Duodenal mucosa (tissue), 2 donors: ENCODE results near the gene ABHD1.
A peak's percentile ranks its signal among the peaks of the same experiment; 100 is the strongest.
"Not testable (repeated sequence)": the region's sequence is repeated elsewhere in the genome, so short reads cannot be mapped to it uniquely, and the experiment has no call there.

Experiments
- H3K27ac ChIP-seq: one replicate; pipeline ENCODE4 v1.7.0; 2013; ENCODE audit warnings: low read depth, low read length
- H3K27me3 ChIP-seq, 2 donors: one replicate each; pipeline ENCODE4 v1.7.0; 2013; ENCODE audit warnings: low read length in 2 of 2, control low read depth in 1 of 2; ENCODE audit not compliant: insufficient read depth in 2 of 2, control insufficient read depth in 1 of 2
- H3K36me3 ChIP-seq, 2 donors: one replicate each; pipeline ENCODE4 v1.7.0; 2013; ENCODE audit warnings: low read length in 2 of 2, control low read depth in 1 of 2; ENCODE audit not compliant: insufficient read depth in 2 of 2, control insufficient read depth in 1 of 2
- H3K4me1 ChIP-seq, 2 donors: one replicate each; pipeline ENCODE4 v1.7.0; 2013; ENCODE audit warnings: low read length in 2 of 2, control low read depth in 1 of 2; ENCODE audit not compliant: insufficient read depth in 2 of 2, control insufficient read depth in 1 of 2
- H3K4me3 ChIP-seq, 2 donors: one replicate each; pipeline ENCODE4 v1.7.0; 2013; ENCODE audit warnings: low read length in 2 of 2, low read depth in 1 of 2
- H3K9ac ChIP-seq, 2 donors: one replicate each; pipeline ENCODE4 v1.7.0; 2013; ENCODE audit warnings: low read length in 2 of 2, low read depth in 1 of 2
- H3K9me3 ChIP-seq, 2 donors: one replicate each; pipeline ENCODE4 v1.7.0; 2013; ENCODE audit warnings: low read length in 2 of 2, control low read depth in 1 of 2; ENCODE audit not compliant: control insufficient read depth in 1 of 2

ABHD1 gene

DNA sequence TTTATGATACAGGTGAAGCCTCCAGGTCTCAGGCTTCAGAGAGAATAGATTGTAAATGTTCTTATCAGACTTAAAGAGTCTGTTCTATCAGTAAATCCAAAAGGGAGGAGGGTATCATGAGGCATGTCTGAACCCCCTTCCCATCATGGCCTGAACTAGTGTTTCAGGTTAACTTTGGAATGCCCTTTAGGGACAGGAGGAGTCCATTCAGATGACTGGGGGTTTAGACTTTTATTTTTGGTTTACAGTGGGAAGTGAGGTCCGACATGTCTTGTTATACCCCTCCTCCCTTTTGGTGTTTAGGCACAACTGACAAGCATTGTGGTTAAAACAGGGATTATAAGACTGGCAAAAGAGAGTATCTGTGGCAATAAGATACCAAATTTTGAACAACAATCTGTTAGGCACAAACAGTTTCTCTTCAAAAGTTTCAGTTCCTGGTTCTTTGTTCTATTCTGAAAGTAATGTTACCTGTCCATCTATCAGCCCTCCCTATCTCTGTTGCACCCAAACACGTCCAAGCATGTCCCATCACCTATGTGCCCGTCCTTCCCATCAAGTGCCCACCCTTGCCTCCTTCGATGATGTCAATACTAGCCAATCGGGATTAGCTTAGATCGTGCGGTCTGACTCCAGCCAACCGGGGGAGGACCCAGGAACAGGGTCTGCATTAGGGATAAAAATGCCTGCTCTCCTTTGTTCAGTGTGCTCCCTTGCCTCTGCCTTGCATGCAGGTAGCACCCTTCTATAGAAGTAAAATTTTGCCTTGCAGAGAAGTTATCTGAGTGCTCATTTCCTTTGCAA is 41.5 kb downstream of the ABHD1 start:
- H3K27me3 ChIP-seq: no peaks in the 10 kb centered on the region
- peaks cover 6 to 7% of the 10 kb centered on the region in 2 donors for H3K4me1 ChIP-seq
- no peaks in the 10 kb centered on the region for H3K9me3 ChIP-seq
- H3K4me3 ChIP-seq: no peak overlapping the region
- H3K36me3 ChIP-seq: no peaks in the 10 kb centered on the region
- H3K9ac ChIP-seq: no peak overlapping the region
- no peak overlapping the region for H3K27ac ChIP-seq

DNA sequence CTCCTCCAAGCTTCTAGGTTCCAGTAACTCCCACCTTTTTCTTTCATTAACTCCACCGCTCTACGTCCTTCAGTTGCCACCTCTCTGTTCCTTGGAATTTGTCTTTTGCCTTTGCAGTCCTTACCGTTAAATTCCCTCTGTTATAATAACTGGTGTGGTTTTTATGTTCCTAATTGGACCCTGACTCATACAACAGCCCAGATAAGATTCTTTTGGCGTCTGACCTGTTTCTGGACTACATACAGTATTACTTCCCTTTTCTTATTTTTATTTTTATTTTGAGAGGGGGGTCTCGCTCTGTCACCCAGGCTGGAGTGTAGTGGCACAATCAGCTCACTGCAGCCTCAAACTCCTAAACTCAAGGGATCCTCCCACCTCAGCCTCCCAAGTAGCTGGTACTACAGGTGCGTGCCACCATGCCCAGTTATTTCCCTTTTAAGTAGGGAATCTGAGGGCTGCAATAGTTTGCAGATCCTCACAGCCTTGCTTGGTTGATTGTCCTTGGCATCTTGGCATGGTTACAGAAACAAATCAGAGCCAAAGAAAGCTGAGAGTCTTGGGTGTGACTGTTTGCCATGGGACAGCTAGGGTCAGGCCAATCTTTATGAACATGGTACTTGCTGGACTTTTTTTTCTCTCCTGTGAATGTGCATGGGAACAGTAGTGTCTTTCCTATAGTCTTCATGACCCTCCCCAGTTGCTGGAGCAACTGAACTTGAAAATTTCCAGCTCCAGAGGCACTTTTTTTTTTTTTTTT is 47.1 kb downstream of the ABHD1 start:
- Histone ChIP-seq H3K9ac (no peak overlapping the region), H3K4me3 (peak overlapping the region; percentile 7 to 54), H3K27me3 (no peaks in the 10 kb centered on the region), H3K36me3 (no peaks in the 10 kb centered on the region), H3K9me3 (no peaks in the 10 kb centered on the region), H3K27ac (no peak overlapping the region), H3K4me1 (peaks cover 3 to 13% of the 10 kb centered on the region in 2 donors)

DNA sequence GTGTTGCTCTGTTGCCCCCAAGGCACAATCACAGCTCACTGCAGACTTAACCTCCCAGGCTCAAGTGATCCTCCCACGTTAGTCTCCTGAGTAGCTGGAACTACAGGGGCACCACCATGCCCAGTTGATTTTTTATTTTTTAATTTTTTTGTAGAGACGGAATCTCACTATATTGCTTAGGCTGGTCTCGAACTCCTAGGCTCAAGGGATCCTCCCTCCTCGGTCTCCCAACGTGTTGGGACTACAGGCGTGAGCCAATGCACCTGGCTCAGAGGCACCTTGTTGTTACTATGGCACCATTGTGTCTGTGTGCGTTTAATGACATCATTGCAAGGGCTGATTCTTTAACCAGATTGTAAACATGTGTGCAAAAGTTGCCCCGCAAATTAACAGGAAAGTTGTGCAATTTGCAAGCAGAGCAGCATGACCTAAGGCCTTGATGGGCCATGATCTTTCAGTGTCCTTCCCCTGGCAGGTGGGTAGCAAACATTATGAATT is 47.8 kb downstream of the ABHD1 start:
- Histone ChIP-seq H3K27ac (no peak overlapping the region), H3K27me3 (no peaks in the 10 kb centered on the region), H3K4me1 (peaks cover 3 to 13% of the 10 kb centered on the region in 2 donors), H3K36me3 (no peaks in the 10 kb centered on the region), H3K4me3 (no peak overlapping the region), H3K9me3 (no peaks in the 10 kb centered on the region), H3K9ac (no peak overlapping the region)

DNA sequence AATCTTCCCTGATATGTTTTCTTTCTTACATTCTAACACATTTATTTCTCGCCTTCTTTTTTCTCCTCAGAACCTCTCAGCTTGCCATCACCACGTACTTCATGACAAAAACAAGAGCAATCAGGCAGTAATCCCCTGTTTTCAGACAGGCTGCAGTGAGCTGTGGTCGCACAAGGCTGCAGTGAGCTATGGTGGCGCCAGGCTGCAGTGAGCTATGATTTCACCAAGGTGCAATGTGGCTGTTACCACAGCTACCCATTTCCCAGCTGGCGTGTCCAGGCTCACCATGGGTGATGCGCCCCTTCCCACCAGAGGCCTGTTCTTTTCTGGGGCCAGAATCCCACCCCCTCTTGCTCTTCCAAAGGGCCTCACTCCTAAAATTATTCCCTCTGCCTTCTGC is 51.0 kb downstream of the ABHD1 start:
- no peaks in the 10 kb centered on the region for H3K27me3 ChIP-seq
- peaks cover 3 to 13% of the 10 kb centered on the region in 2 donors for H3K4me1 ChIP-seq
- H3K27ac ChIP-seq: no peak overlapping the region
- no peak overlapping the region for H3K9ac ChIP-seq
- H3K36me3 ChIP-seq: no peaks in the 10 kb centered on the region
- no peak overlapping the region for H3K4me3 ChIP-seq
- no peaks in the 10 kb centered on the region for H3K9me3 ChIP-seq

DNA sequence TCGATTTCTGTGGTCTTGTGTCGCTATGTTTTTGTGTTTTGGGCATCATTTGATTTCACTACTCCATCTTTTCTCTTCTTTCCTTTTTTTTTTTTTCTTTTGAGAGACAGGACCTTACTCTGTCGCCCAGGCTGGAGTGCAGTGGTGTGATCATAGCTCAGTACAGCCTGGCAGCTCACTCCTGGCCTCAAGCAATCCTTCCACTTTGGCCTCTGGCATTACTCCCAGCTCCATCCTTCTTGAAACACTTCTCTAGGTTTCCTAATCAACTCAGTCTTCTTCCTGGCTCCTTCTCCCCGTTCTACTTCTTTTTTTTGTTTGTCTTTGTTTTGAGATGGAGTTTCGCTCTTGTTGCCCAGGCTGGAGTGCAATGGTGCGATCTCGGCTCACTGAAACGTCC is 51.7 kb downstream of the ABHD1 start:
- Histone ChIP-seq H3K27me3 (no peaks in the 10 kb centered on the region), H3K36me3 (no peaks in the 10 kb centered on the region), H3K9me3 (no peaks in the 10 kb centered on the region), H3K27ac (no peak overlapping the region), H3K4me3 (no peak overlapping the region), H3K4me1 (peaks cover 2 to 8% of the 10 kb centered on the region in 2 donors), H3K9ac (no peak overlapping the region)

DNA sequence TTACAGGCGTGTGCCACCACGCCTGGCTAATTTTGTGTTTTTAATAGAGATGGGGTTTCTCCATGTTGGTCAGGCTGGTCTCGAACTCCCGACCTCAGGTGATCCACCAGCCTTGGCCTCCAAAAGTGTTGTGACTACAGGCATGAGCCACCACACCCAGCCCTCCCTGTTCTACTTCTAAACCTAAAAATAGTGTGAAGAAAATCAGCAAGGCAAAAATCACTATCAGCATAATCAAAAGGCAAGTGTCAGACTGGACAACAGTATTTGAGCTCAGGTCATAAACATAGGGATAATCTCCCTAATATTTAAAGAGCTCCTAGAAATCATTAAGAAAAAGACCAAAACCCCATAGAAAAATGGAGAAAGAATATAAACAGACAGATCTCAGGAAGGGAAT is 52.2 kb downstream of the ABHD1 start:
- not testable (repeated sequence) for H3K27me3 ChIP-seq, H3K9ac ChIP-seq, H3K4me3 ChIP-seq, H3K36me3 ChIP-seq, H3K27ac ChIP-seq, H3K9me3 ChIP-seq, H3K4me1 ChIP-seq

DNA sequence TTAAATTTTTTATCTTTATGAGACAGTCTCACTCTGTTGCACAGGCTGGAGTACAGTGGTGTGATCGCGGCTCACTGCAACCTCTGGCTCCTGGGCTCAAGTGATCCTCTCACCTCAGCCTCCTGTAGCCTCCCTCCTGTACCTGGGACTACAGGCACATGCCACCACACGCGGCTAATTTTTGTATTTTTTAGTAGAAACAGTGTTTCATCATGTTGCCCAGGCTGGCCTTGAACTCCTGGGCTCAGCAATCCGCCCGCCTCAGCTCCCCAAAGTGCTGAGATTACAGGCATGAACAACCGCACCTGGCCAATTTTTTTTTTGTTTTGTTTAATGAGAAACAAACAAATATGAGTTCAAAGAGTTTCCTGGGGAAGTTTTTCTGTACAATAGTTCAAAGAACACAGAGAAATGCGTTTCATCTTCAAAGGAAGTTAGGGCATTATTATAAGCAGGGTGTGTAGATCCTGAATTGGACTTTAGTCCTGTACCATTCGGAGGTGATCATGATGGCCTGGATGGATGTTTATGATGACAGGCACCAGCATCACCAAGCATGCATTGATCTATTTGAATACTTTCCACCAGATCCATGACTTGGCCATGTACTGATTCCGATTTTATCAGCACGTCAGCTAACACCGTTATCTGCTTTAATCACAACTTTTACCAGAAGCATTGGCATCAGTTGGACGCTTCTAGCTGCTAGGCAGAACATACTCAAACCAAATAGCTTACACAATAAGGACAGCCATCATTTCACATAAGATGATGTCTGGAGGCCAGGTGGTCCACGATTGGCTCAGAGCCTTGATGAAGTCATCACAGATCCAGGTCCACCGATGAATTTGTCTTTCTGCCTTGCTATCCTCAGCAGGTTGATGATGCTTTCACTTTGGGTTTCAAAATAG is 54.1 kb downstream of the ABHD1 start:
- H3K4me3 ChIP-seq: no peak overlapping the region
- H3K36me3 ChIP-seq: no peaks in the 10 kb centered on the region
- H3K9ac ChIP-seq: no peak overlapping the region
- no peaks in the 10 kb centered on the region for H3K27me3 ChIP-seq
- no peak overlapping the region for H3K27ac ChIP-seq
- no peaks in the 10 kb centered on the region for H3K4me1 ChIP-seq
- H3K9me3 ChIP-seq: no peaks in the 10 kb centered on the region

DNA sequence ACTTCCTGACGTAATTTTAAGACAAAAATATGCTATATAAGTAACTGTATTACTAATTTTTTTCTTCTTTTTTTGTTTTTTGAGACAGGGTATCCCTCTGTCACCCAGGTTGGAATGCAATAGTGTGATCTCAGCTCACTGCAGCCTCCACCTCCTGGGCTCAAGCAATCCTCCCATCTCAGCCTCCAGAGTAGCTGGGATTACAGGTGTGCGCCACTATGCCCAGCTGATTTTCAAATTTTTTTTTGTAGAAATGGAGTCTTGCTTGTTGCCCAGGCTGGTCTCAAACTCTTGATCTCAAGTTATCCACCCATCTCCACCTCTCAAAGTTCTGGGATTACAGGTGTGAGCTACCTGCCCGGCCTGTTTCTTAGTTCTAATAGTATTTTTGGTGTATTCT is 54.9 kb downstream of the ABHD1 start:
- no peaks in the 10 kb centered on the region for H3K4me1 ChIP-seq
- H3K4me3 ChIP-seq: no peak overlapping the region
- no peaks in the 10 kb centered on the region for H3K27me3 ChIP-seq
- H3K36me3 ChIP-seq: no peaks in the 10 kb centered on the region
- no peak overlapping the region for H3K27ac ChIP-seq
- H3K9ac ChIP-seq: no peak overlapping the region
- H3K9me3 ChIP-seq: no peaks in the 10 kb centered on the region

DNA sequence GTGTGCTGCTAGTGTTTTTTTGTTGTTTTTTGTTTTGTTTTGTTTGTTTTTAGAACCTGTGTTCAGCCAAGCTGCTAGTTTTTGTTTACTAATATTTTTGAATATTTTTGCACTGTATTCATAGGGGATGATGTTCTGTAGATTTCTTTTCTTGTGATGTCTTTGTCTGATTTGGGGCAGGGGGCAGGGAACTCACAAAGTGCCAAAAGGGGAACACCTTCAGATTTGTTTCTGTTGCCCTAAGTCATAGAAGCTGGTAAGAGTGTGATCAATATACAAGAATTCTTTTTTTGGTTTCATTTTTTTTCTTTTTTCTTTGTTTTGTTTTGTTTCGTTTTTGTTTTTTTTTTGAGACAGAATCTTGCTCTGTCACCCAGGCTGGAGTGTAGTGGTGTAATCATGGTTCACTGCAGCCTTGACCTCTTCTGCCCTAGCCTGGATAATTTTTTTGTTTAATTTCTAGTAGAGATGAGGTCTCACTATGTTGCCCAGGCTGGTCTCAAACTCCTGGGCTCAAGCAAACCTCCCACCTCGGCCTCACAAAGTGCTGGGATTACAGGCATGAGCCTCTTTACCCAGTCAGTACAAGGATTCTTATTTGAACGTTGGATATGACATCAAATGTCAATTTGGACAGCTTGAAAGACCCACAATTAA is 55.9 kb downstream of the ABHD1 start:
- Histone ChIP-seq H3K27me3 (no peaks in the 10 kb centered on the region), H3K4me3 (no peak overlapping the region), H3K9ac (no peak overlapping the region), H3K4me1 (no peaks in the 10 kb centered on the region), H3K36me3 (no peaks in the 10 kb centered on the region), H3K27ac (no peak overlapping the region), H3K9me3 (no peaks in the 10 kb centered on the region)
